Osteoblast (primary cell): ENCODE results near the gene CCDC192. TPM values are rescaled to one million over a fixed set of nuclear protein-coding genes. Genes with fewer than 3 reads are reported as not detected.
"Not testable (repeated sequence)": the region's sequence is repeated elsewhere in the genome, so short reads cannot be mapped to it uniquely, and the experiment has no call there.

Experiments
- DNase-seq: peaks from one replicate; pipeline ENCODE4 v3.0.0; 2011; ENCODE audit warnings: low spot score, mixed read lengths; ENCODE audit not compliant: insufficient read length; ENCODE audit errors: missing footprints
- H2AFZ ChIP-seq: 2 replicates; pipeline ENCODE4 v1.6.0; 2011; ENCODE audit warnings: mild to moderate bottlenecking, low read length
- H3K27ac ChIP-seq: 2 replicates; pipeline ENCODE4 v1.5.1; 2011; ENCODE audit warnings: mild to moderate bottlenecking, low read depth, low read length, moderate library complexity
- H3K27me3 ChIP-seq: 2 replicates; pipeline ENCODE4 v1.6.0; 2012; ENCODE audit warnings: mild to moderate bottlenecking, control low read depth, inconsistent platforms, low read length, moderate library complexity; ENCODE audit not compliant: insufficient read depth
- H3K36me3 ChIP-seq: 2 replicates; pipeline ENCODE4 v1.5.1; 2011; ENCODE audit warnings: mild to moderate bottlenecking, low read length, control low read depth, moderate library complexity; ENCODE audit not compliant: insufficient read depth
- H3K4me1 ChIP-seq: 2 replicates; pipeline ENCODE4 v1.5.1; 2011; ENCODE audit warnings: mild to moderate bottlenecking, low read length, control low read depth, moderate library complexity; ENCODE audit not compliant: insufficient read depth
- H3K4me2 ChIP-seq: 2 replicates; pipeline ENCODE4 v1.6.0; 2011; ENCODE audit warnings: mild to moderate bottlenecking, low read length; ENCODE audit not compliant: insufficient read depth
- H3K4me3 ChIP-seq: fragments of 200-600 bp; sonication (generic); 3 replicates; pipeline ENCODE4 v1.5.1; 2012; ENCODE audit warnings: mild to moderate bottlenecking, low read length, inconsistent platforms; ENCODE audit not compliant: insufficient read depth
- H3K79me2 ChIP-seq: 2 replicates; pipeline ENCODE4 v1.6.0; 2012; ENCODE audit warnings: mild to moderate bottlenecking, low read length, control low read depth, inconsistent platforms; ENCODE audit not compliant: insufficient read depth
- H3K9me3 ChIP-seq: 2 replicates; pipeline ENCODE4 v1.5.1; 2011; ENCODE audit warnings: low read depth, low read length, control low read depth
- H4K20me1 ChIP-seq: 2 replicates; pipeline ENCODE4 v1.6.0; 2012; ENCODE audit warnings: mild to moderate bottlenecking, low read length, control low read depth; ENCODE audit not compliant: insufficient read depth
- total RNA-seq: library from RNA; depleted of rRNA; stranded (reverse); fragments of >200 nt; gene quantifications from 2 replicates; pipeline ENCODE4 v1.2.3, GENCODE V29; 2012
- TF ChIP-seq, protein P1 (sequence below): IDR thresholded peaks from 2 replicates; pipeline ENCODE4 v1.5.1; 2011; ENCODE audit warnings: mild to moderate bottlenecking, low read depth, low read length, moderate library complexity; ENCODE audit errors: extremely low read depth

The CCDC192 gene
- total RNA-seq, 1 donor: not detected

GRCh38 chr5:127846884-127847283 lies 143.7 kb downstream of the CCDC192 start:
- peak; percentile 17 for DNase-seq
- H3K4me3 ChIP-seq: no peak overlapping the region
- H3K9me3 ChIP-seq: no peaks in the 10 kb centered on the region
- H3K27ac ChIP-seq: no peak overlapping the region
- H3K4me2 ChIP-seq: no peak overlapping the region
- H3K79me2 ChIP-seq: no peaks in the 10 kb centered on the region
- TF ChIP-seq, protein P1, sequence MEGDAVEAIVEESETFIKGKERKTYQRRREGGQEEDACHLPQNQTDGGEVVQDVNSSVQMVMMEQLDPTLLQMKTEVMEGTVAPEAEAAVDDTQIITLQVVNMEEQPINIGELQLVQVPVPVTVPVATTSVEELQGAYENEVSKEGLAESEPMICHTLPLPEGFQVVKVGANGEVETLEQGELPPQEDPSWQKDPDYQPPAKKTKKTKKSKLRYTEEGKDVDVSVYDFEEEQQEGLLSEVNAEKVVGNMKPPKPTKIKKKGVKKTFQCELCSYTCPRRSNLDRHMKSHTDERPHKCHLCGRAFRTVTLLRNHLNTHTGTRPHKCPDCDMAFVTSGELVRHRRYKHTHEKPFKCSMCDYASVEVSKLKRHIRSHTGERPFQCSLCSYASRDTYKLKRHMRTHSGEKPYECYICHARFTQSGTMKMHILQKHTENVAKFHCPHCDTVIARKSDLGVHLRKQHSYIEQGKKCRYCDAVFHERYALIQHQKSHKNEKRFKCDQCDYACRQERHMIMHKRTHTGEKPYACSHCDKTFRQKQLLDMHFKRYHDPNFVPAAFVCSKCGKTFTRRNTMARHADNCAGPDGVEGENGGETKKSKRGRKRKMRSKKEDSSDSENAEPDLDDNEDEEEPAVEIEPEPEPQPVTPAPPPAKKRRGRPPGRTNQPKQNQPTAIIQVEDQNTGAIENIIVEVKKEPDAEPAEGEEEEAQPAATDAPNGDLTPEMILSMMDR: no peak
- H4K20me1 ChIP-seq: no peaks in the 10 kb centered on the region
- H2AFZ ChIP-seq: no peak overlapping the region
- no peaks in the 10 kb centered on the region for H3K4me1 ChIP-seq
- no peaks in the 10 kb centered on the region for H3K36me3 ChIP-seq
- H3K27me3 ChIP-seq: no peaks in the 10 kb centered on the region

DNA sequence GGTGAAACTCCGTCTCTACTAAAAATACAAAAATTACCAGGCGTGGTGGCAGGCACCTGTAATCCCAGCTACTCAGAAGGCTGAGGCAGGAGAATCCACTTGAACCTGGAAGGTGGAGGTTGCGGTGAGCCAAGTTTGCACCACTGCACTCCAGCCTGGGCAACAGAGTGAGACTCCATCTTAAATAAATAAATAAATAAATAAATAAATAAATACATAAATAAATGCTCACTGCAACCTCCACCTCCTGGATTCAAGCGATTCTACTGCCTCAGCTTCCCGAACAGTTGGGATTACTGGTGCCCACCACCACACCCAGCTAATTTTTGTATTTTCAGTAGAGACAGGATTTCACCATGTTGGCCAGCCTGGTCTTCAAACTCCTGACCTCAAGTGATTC lies 144.4 kb downstream of the CCDC192 start:
- H3K79me2 ChIP-seq, H3K4me1 ChIP-seq, H4K20me1 ChIP-seq, H3K27ac ChIP-seq, H3K36me3 ChIP-seq, H3K27me3 ChIP-seq, H3K4me3 ChIP-seq, H3K4me2 ChIP-seq, DNase-seq, H3K9me3 ChIP-seq, H2AFZ ChIP-seq: not testable (repeated sequence)

DNA sequence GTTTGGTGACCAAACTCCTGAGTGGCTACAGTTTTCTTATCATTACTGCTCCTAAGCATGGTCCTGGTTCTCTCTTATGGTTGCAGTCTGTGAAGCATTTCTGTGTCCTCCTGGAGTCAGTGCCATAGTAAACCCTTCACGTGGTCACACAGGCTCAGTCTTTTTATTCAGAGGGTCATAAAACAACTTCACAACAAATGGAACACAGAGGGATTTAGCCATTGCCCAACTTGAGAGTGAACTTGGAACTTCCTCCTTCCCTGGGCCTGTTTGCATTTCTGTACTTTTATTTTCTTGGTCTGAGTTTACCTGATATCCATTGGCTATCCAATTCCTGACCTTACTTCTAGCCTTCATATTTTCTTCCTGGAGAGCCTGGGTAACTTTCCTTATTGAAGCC lies 144.9 kb downstream of the CCDC192 start:
- H3K27ac ChIP-seq: no peak overlapping the region
- H3K4me1 ChIP-seq: no peaks in the 10 kb centered on the region
- no peak overlapping the region for H3K4me2 ChIP-seq
- DNase-seq: no peak
- no peak overlapping the region for H3K4me3 ChIP-seq
- no peaks in the 10 kb centered on the region for H3K9me3 ChIP-seq
- peaks cover 2% of the 10 kb centered on the region for H3K27me3 ChIP-seq
- TF ChIP-seq, protein P1: no peak
- H2AFZ ChIP-seq: no peak overlapping the region
- no peaks in the 10 kb centered on the region for H3K79me2 ChIP-seq
- no peaks in the 10 kb centered on the region for H3K36me3 ChIP-seq
- H4K20me1 ChIP-seq: no peaks in the 10 kb centered on the region

GRCh38 chr5:127849408-127849807 lies 146.2 kb downstream of the CCDC192 start:
- Histone ChIP-seq H4K20me1 (no peaks in the 10 kb centered on the region), H3K27me3 (peaks cover 2% of the 10 kb centered on the region), H3K4me2 (no peak overlapping the region), H3K79me2 (no peaks in the 10 kb centered on the region), H3K4me3 (no peak overlapping the region), H3K36me3 (no peaks in the 10 kb centered on the region), H3K4me1 (no peaks in the 10 kb centered on the region), H2AFZ (no peak overlapping the region), H3K27ac (no peak overlapping the region), H3K9me3 (no peaks in the 10 kb centered on the region)
- no peak for DNase-seq
- TF ChIP-seq, protein P1: no peak
